Measurements from ENCODE around the gene NDC1.

- TF ChIP-seq CTCF (IDR thresholded peaks at IDR 0.05) (no peak), POLR2AphosphoS5 (IDR thresholded peaks at IDR 0.05; ENCODE audit: insufficient read depth in 1 of 2, low read depth in 1 of 2) (no peak), POLR2A (IDR thresholded peaks at IDR 0.05) (no peak)
Observed at GRCh38 chr1:53737648-53738204, 100.4 kb downstream of the NDC1 start.
